Skin of body (tissue), 2 donors: ENCODE data around the gene TCF20. TPM values are rescaled to one million over a fixed set of nuclear protein-coding genes. Genes with fewer than 3 reads are reported as not detected.

Experiments used
- DNase-seq: peaks from one replicate; lab custom pipeline; 2025; lab: John Stamatoyannopoulos, UW
- total RNA-seq: library from RNA; depleted of rRNA; stranded (reverse); fragments of >200 nt; gene quantifications from one replicate; pipeline ENCODE4 v1.2.3, GENCODE V29; 2014

The TCF20 gene
- total RNA-seq, 1 donor from 2014 or later = 26.1 TPM

DNA sequence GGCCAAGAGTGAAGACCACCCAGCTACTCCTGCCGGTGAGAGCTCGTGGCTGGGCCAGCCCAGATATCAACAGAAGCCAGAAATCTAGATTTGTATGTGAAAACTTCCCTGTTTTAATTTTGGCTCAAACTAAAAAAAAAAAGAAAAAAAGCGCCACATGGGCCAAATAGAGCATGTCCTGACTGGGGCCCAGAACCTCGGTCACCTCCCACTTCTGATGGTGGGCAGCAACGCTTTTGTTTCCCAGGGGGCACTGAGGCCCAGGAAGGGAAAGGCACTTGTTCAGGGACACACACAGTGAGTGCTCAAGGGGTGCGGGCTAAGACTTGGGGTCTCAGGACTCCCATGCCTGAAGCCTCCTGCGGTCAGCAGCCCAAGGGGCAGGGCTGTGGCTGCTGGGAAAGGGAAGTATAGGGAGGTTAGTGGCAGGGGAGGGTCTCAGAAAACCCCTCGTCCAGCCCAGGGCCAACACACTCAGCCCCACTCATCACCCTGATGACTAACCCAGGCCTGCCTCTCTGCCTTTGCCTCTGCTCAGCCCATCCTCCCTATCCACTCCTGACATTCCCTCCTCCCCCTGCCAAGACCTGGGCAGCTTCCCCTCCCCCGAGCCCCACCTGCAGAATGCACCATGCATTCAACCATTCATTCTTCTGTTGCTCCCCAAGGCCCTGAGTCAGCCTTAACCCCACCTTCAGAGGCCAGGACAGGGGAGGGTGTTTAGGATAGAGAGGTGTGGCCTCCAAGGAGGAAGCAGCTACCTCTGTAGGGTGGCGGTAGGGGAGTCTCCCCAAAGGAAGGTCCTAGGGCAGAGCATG, 30.0 kb upstream of the TCF20 start:
- DNase-seq = no peak

DNA sequence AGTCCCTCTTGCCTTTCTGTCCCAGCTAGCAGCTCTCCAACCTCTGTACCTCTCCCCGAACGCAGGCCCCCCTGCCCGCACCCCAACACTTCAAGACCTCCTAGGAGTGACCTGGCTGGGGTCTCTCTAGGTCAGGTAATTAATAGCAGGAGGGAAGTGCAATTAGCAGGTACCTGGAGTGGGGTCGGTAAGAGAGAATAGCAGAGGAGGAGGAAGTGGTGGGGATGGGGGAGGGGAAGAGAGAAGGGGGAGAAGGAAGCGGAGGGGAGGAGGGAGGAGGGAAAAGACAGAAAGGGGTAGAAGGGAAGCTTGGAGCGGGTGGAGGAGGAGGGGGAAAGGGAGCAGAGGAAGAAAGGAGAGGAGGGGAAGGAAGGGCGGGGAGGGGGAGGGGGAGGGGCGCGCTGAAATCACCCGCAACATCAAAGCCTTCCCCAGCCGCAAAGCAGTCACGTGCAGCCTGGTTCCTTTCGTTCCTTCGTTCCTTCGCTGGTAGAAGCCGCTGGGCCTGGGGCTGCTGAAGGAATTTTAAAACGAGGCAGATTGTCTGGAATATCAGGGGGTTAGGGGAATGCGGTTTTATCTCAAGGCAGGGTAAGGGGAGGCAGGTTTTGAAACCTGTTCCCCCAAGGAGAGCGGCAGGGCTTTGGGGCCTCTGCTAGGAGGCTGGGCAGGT, 29.3 kb upstream of the TCF20 start:
- DNase-seq = peak; percentile 32

DNA sequence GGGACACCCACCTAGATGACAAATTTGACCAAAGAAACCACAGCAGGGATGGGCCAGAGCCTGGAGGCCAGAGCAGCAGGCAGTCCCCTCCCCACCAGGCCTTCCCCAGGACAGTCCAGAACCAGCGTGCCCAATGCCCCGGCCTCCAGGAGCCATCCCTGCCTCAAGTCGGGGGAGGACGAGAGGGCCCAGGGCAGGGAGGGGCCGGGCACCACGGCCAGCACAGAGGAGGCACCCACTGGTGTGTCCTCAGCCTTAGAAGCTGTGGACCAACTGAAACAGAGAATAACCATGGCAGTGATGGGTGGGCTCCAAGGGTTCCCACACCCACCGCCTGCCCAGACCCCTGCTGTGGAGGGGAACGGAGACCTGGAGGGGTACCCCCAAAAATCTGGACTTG, 28.3 kb upstream of the TCF20 start:
- no peak for DNase-seq

DNA sequence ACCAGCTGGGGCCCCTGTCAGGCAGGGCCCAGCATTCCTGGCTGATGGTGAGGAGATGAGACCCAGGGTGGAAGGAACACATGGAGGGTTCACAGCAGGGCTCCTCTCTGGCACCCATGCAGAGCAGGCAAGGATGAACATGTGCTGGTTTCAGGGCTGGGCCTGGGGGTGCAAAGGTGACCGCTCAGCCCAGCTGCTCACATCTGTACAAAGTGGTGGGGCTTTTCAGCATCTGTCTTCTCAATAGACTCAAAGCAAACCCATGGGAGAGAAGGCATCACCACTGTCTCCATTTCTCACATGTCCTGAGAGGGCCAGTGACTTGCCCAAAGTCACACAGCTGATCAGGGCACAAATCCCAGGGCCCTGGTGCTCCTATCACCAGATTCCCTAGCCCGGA, 27.3 kb upstream of the TCF20 start:
- DNase-seq = no peak

DNA sequence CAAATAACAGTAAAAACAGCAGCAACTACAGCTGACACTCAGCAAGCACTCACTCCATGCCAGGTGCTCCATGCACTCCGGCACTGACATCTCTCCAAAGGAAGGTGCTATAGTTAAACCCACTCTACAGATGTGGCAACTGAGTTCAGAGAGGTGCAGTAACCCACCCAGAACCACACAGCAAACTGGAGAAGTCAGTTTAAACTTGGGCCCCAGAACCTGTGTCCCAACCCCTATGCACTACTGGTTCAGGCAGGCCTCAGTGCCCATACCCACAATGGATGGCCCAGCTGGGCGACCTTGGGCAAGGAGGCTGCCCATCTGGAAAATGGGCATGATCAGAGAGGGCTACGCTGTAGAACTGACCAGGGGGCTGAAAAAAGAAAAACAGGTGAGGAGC, 26.4 kb upstream of the TCF20 start:
- no peak for DNase-seq

DNA sequence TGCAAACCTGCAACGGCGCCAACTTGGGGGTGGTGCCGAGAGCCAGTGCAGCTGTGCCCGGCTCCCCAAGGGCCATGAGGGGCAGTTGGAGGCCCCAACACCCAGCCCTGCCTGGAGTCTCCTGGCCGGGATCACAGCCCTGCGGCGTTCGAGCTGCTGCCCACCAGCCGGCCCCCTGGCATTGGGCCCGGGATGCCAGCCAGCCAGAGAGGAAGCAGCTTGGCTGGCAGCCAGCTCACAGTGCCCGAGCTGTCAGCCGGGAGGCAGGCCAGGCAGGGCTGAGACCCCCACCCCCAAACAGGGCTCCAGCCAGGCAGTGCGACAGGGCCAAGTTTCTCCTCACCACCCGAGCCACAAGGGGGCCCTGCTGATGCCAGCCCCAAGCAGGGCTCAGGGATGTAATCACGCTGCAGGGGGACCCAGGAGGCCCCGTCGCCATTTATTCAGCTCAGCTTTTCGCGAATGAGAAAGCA, 26.0 kb upstream of the TCF20 start:
- no peak for DNase-seq

DNA sequence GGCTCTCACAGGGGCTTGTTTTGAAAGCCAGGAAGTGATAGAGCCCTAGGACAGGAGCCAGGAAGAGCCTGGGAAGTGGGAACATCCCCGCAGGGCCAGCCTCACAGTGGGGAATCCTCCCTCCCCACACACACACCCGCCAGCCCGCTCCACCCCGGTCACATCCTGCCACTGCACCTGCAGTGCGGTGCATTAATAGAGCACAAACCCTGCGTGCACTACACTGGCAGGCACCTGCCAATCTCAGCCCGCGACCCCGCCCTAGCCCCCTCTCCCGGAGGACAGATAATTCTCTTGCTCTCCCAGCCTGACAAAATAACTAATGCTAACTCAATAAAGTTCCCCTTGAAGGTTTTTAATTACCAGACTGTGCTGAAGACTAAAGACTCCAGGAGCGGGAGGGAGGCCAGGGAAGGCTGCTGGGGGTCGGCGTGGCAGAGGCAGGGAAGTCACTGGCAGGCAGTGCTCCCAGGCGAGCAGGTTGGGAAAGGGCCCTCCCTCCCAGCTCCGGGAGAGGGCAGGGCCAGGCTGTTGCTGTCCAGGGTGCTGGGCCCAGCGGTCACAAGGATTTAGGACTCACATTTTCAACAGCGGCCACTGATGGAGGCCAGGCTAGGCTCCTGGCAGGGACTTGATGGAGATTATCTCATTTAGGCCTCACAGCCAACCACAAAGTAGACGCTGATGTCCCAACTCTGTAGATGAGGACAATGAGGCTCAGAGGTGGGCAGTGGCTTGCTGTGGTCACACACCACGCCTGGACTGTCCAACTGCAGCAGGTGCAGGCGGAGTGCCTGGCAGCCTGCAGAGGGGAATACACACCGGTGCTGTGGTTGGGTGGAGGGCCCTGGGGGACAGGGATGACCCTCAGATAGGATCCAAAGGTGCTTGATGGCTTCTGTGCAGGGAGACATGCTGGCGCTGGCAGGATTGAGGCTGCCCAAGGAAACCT, 23.9 kb upstream of the TCF20 start:
- DNase-seq = no peak

DNA sequence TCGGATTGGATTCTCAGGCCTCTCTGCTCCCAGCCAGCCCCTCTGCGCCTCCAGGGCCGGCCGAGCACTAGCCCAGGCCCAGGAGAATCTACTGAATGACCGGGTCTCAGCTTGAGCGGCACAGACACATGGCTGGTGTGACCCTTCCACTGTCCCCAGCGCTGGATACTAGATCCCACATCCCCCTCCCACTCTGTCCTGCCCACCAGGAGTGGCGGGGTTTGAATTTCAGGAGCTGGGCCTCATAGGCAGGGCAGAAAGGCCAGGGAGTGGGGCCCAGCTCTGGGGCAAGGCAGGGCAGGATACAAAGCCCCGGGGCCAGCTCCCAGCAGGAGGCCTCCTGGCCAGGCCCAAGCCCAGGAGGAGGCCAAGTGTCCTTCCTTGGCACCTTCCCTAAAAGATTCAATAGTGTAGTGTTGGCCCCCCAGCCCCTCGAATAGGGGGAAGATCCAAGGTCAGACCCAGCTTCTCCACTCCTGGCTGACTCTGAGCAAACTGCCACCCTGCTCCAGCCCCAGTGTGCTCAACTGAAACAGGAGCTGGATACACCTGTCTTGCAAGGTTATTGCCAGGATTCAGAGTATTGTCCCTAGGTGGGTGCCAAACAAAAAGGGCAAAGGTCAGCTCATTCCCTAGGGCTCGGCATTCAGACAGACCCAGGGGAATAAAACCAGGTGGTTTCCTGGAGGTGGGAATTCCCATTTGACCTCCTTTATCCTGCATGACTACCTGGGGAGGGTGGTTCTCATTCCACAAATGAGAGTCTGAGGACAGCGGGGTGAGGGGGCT, 22.5 kb upstream of the TCF20 start:
- DNase-seq = no peak

DNA sequence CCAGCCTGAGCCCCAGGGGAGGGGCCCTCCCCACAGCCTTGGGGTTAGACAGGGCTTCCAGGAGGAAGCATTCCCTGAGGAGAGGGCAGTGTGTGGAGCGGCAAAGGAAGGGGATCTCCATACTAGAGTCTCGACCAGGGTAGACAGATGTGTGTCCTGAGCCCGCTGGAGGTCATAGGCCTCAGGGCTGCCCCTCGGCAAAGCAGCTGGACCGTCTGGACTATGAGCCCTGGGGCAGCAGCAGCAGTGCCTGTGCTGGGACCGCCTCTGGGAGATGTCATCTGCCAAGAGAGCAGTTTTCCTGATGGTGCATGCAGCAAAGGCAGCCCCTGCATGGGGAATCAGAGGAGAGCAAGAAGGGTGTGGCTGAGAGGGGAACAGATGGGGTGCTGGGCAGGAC, 20.8 kb upstream of the TCF20 start:
- no peak for DNase-seq

DNA sequence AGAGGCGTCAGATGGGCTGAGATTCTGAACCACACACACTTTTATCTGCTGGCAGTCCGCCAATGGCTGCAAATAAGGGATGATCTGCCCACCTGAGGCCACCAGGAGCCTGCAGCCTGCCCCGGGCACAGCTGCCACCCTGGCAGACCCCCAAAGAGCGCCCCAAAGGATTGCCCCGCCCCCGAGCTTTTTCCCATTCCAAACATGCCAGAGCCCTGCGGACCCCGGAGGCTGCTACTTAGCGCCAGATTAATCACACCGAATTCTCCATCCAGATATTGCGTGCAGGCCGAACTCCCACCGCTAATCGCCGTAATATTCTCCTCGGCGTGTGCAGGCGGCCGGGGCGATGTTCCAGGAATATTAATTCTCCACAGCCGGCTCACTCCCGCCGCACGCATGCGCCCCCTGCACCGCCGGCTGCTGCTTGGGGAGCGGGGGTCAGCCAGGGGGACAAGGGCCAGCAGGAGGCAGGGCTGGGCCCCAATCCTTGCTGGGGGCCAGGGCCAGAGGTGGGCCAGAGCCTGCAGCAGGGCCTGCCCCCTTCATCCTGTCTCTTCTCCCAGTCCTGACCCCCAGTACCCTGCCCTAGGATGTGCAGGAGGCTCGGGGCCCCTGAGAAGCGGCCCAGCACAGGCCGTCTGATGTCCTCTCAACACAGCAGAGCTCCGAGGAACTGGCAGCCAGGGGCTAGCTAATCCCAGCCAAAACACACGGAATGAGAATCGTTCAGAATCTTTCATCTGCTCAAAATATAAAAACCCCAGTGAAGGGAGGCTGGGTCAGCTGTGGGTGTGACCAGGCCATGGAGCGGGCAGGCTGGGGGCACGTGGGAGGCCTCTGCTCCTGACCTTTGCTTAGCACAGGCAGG, 19.5 kb upstream of the TCF20 start:
- no peak for DNase-seq

DNA sequence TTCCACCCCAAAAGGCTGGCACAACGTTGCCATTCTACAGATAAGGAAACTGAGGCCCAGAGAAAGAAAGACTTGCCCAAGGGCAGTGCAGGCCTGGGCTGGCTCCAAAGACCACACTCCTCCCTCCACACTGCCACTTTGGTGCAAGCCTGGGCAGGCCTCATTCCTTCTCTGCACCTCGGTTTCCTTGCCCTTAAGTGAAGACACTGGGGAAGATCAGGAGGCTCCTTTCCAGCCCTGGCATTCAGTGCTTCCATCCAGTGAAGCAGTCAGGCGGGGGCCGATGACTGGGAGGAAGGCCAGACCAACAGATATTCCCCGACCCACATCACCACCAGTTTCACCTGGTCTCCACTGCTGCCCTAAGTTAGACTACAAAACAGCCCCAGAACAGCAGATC, 18.3 kb upstream of the TCF20 start:
- DNase-seq = no peak

DNA sequence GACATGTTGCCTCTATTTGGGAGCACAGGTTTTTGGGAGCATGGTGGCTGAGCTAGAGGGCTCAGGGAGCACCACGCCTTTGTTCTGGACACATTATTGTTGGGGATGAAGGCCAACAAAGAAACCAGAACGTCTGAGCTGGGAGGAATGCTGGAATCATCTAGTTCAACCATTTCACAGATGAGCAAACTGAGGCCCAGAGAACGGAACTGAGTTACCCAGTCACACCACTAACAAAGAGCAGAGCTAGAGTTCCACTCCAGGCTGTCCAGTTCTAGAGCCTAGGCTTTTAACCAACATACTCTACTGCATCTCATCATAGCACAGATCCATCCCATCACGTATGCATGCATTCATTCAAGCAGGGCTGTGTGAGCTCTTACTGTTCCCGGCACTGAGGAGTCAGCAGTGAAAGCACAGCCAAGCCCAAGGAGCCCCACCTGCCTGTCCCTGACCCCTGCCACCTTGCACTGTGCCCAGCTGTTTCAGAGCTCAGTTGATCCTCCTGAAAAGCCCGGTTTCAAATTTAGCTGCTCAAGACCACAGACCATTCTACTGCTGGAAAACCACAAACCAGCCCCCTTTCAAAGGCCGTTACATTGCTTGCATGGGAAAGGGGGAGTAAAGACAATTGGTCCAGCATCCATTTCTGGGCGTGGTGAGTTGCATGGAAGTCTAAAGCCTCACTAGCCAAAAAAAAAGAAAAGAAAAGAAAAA, 16.9 kb upstream of the TCF20 start:
- no peak for DNase-seq

DNA sequence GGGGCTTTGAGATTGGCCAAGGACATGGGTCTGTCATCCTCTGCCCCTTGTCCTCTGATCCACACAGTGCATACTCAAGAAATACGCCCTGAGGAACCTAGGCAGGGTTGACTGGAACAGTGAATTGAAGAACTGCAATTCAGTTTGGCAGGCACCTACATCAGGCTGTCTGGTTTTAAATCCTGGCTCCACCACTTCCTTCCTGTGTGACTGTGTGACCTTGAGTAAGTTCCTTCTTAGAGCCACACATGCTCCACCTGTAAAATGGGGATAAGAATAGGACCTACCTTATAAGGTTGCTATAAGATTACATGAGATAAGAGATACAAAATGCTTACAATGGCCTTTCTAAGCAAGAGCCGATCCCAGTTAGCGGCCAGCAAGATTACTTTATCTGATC, 15.8 kb upstream of the TCF20 start:
- no peak for DNase-seq

DNA sequence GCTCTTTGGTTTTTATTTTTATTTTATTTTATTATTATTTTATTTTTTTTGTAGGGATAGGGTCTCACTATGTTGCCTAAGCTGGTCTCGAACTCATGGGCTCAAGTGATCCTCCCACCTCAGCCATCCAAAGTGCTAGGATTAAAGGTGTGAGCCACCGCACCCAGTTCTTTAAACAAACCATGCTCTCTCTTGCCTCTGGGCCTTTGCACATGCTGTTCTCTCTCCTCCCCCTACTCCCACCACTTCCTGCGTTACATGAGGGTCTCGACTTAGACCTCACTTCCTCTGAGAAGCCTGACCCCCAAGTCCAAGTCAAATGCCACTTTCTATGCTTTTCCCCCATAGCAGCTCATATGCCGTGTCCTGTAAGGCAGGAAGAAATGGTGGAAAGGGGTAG, 15.2 kb upstream of the TCF20 start:
- DNase-seq = no peak

DNA sequence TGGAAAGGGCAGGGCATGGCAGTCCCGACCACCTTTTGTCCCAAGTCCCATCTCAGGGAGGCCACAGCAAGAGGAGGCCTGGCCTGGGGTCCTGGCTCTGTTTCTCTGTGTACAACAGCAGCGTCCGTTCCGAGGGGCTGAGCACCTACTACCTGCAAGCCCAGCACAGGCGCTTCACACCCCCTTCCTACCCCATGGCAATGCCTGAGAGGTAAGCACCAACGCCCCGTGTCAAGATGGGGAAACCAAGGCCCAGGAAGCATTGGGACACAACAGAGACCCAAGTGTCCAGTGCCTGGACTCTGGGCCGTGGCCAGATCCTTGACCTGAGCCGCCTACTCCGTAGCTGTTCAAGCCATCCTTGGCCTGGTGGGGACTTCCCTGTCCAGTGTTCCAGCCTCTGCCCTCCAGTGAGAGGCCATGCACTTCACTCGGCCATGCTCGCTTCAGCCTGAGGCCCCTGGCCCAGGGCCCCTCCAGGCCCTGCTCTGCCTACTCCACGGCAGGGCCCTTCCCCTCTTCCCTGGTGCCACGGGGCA, 14.3 kb upstream of the TCF20 start:
- DNase-seq = no peak

DNA sequence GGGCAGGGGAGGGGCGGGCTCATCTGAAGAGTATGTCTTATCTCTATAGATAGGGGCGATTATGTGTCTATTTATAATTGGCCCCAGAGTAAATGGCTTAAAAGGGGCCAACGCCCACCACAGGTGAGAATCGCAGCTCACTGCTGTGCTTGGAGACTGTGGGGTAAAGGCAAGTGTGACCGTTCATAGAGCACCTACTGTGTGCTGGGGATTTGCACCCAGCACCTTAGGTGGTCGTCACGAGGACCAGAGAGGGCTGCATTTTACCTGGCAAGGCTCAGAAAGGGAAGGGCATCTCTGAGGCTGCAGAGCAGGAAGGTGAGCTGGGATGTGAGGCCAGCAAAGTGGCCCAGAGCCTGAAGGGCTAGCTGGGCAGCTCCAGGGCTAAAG, 13.7 kb upstream of the TCF20 start:
- DNase-seq = no peak

DNA sequence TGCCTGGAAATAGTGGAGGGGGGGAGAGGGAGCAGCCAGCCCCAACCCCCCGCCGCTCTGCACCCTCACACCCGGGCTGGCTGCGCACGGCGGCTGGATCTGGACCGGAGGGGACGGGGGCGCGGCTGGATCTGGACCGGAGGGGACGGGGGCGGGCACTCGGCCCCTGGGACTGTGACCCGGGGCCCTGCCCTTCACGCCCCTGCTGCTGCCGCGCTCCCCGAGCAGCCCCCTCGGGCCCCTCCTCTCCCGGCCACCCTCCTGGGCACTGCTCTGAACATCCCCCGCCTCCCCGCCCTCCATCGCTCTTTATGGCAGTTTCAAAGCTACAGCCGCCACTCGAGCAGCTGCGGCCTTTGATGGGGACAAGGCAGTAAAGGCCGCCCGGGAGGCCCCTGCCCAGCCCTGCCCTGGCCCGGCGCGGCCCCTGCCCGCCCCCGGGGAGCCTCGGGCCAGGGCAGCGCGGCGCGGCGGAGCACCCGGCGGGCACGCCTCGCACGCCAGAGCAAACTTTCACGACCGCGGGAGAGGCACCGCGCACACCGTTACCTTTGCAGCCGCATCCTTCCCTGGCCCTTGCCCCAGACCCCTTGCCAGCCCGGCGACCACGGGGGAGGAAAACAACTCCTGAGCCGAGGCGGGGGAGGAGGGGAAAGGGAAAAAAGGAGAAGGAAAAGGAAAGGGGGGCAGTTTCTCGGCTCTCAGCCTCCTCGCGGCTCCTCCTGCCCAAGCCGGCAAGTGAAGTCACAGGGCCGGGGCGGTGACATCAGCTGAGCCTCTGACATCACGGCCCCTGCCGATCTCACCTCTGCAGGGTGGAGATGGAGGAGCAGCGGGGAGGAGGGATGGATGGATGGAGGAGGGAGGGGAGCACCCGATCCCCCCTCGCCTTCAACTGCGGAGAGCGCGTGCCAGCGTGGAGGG, 13.1 kb upstream of the TCF20 start:
- no peak for DNase-seq

DNA sequence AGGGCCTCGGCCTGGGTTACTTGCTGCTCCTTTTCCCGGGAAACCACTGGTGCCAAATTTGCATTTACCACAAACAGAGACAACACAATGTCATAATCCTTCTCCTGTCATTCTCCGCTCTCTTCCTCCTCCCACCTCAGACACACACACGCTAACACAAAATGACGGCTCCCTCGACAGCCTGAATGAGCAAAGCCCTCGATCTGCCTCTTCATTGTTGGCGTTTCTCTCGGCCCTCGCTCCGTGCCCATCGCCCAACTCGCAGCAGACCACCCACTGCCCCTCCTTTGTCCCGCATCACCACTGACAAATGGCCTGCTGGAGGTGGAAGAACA, 12.5 kb upstream of the TCF20 start:
- DNase-seq = no peak
